Forelimb muscle (tissue), 1 donor: ENCODE data around the gene MAGI1. TPM values are rescaled to one million over a fixed set of nuclear protein-coding genes. Genes with fewer than 3 reads are reported as not detected.
"Not testable (repeated sequence)": the region's sequence is repeated elsewhere in the genome, so short reads cannot be mapped to it uniquely, and the experiment has no call there.

Source experiments
- DNase-seq: peaks from one replicate; pipeline ENCODE4 v3.0.0-alpha.2; 2013; ENCODE audit warnings: low read depth
- polyA plus RNA-seq: library from polyadenylated mRNA; unstranded; fragments of 120-200 nt; gene quantifications from one replicate; pipeline ENCODE4 v1.2.1, GENCODE V29; 2013; ENCODE audit not compliant: insufficient read length

The MAGI1 gene
- polyA plus RNA-seq, 1 donor, result 12.3 TPM

- DNase-seq, result no peak
These were observed 503.9 kb downstream of the MAGI1 start for GRCh38 chr3:65534805-65535204.

GRCh38 chr3:65532749-65533148 lies 506.0 kb downstream of the MAGI1 start:
- no peak for DNase-seq

GRCh38 chr3:65532215-65532614 lies 506.5 kb downstream of the MAGI1 start:
- DNase-seq, result no peak

GRCh38 chr3:65531499-65531898 lies 507.2 kb downstream of the MAGI1 start:
- DNase-seq, result no peak

- no peak for DNase-seq
These were observed 512.1 kb downstream of the MAGI1 start for GRCh38 chr3:65526656-65527055.

- no peak for DNase-seq
These were observed 514.1 kb downstream of the MAGI1 start for GRCh38 chr3:65524584-65524983.

GRCh38 chr3:65523878-65524277 lies 514.8 kb downstream of the MAGI1 start:
- no peak for DNase-seq

- DNase-seq, result no peak
These were observed 517.7 kb downstream of the MAGI1 start for GRCh38 chr3:65521032-65521431.

GRCh38 chr3:65516998-65517397 lies 521.7 kb downstream of the MAGI1 start:
- no peak for DNase-seq

- not testable (repeated sequence) for DNase-seq
These were observed 524.4 kb downstream of the MAGI1 start for GRCh38 chr3:65514317-65514716.

- not testable (repeated sequence) for DNase-seq
These were observed 529.3 kb downstream of the MAGI1 start for GRCh38 chr3:65509423-65509794.

GRCh38 chr3:65508750-65509422 lies 529.8 kb downstream of the MAGI1 start:
- DNase-seq, result no peak

- no peak for DNase-seq
These were observed 531.3 kb downstream of the MAGI1 start for GRCh38 chr3:65507437-65507836.

GRCh38 chr3:65503776-65504175 lies 534.9 kb downstream of the MAGI1 start:
- no peak for DNase-seq

- DNase-seq, result no peak
These were observed 536.2 kb downstream of the MAGI1 start for GRCh38 chr3:65502526-65502925.

- DNase-seq, result no peak
These were observed 538.1 kb downstream of the MAGI1 start for GRCh38 chr3:65500398-65501306.

GRCh38 chr3:65497846-65498245 lies 540.9 kb downstream of the MAGI1 start:
- DNase-seq, result no peak

- DNase-seq, result no peak
These were observed 541.5 kb downstream of the MAGI1 start for GRCh38 chr3:65497236-65497635.

- DNase-seq, result no peak
These were observed 544.8 kb downstream of the MAGI1 start for GRCh38 chr3:65493938-65494337.

GRCh38 chr3:65493371-65493882 lies 545.3 kb downstream of the MAGI1 start:
- no peak for DNase-seq

GRCh38 chr3:65492249-65492648 lies 546.5 kb downstream of the MAGI1 start:
- no peak for DNase-seq

GRCh38 chr3:65490114-65490513 lies 548.6 kb downstream of the MAGI1 start:
- no peak for DNase-seq

GRCh38 chr3:65489253-65489652 lies 549.5 kb downstream of the MAGI1 start:
- no peak for DNase-seq
